OCI-LY1 (cell line): Measurements from ENCODE around the gene TTC27.

Experiments
- CTCF ChIP-seq: fragments of 200-600 bp; sonication (generic), shearing (Covaris generic); IDR thresholded peaks from 2 replicates; pipeline ENCODE4 v1.5.1; 2017; ENCODE audit warnings: mild to moderate bottlenecking, antibody characterized with exemption, low read length, moderate library complexity, mixed read lengths
- EZH2 ChIP-seq: fragments of 200-600 bp; sonication (generic), shearing (Covaris generic); IDR thresholded peaks from 2 replicates; pipeline ENCODE4 v1.8.0; 2017; ENCODE audit warnings: borderline replicate concordance, mixed run types, mild to moderate bottlenecking, antibody characterized with exemption, low read length, moderate library complexity, mixed read lengths

- no peak for TF ChIP-seq EZH2
- TF ChIP-seq CTCF = no peak
These were observed 130.4 kb downstream of the TTC27 start for GRCh38 chr2:32758232-32758631.
